Measurements from ENCODE around the gene SLX1A. TPM values are rescaled to one million over a fixed set of nuclear protein-coding genes. Genes with fewer than 3 reads are reported as not detected.
"Not testable (repeated sequence)": the region's sequence is repeated elsewhere in the genome, so short reads cannot be mapped to it uniquely, and the experiment has no call there.

Gene SLX1A
- total RNA-seq, 1 donor from 2014 or later = 39.6 TPM

DNA sequence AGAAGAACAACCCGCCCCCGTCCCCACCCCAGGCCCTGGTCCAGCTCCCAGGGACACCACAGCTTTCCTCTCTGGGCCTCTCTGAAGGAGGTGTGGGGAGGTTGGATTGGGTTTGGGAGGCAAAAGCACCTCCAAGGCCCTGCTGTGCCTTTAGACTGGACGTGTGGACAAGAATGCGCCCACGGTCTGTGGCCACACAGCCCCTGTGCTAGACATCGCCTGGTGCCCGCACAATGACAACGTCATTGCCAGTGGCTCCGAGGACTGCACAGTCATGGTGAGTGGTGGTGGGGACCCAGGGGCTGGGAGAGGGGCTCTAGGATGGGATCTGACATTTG, 7.3 kb upstream of the SLX1A start:
- TF ChIP-seq, protein P1, sequence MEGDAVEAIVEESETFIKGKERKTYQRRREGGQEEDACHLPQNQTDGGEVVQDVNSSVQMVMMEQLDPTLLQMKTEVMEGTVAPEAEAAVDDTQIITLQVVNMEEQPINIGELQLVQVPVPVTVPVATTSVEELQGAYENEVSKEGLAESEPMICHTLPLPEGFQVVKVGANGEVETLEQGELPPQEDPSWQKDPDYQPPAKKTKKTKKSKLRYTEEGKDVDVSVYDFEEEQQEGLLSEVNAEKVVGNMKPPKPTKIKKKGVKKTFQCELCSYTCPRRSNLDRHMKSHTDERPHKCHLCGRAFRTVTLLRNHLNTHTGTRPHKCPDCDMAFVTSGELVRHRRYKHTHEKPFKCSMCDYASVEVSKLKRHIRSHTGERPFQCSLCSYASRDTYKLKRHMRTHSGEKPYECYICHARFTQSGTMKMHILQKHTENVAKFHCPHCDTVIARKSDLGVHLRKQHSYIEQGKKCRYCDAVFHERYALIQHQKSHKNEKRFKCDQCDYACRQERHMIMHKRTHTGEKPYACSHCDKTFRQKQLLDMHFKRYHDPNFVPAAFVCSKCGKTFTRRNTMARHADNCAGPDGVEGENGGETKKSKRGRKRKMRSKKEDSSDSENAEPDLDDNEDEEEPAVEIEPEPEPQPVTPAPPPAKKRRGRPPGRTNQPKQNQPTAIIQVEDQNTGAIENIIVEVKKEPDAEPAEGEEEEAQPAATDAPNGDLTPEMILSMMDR (IDR thresholded peaks at IDR 0.05; ENCODE audit: unreplicated experiment) = no peak
- Mint-ChIP-seq H3K27me3 (ENCODE audit: low read depth) (peaks cover 4% of the 10 kb centered on the region), H3K4me1 (peaks cover 14% of the 10 kb centered on the region), H3K27ac (no peak overlapping the region), H3K9me3 (no peaks in the 10 kb centered on the region), H3K4me3 (no peak overlapping the region), H3K36me3 (no peaks in the 10 kb centered on the region)
- no peak for DNase-seq (ENCODE audit: low spot score in 2 of 2, unreplicated experiment in 2 of 2)

GRCh38 chr16:30186782-30187555, 6.7 kb upstream of the SLX1A start:
- H3K36me3 Mint-ChIP-seq = no peaks in the 10 kb centered on the region
- no peak overlapping the region for H3K27ac Mint-ChIP-seq
- H3K4me3 Mint-ChIP-seq = no peak overlapping the region
- H3K9me3 Mint-ChIP-seq = no peaks in the 10 kb centered on the region
- TF ChIP-seq, protein P1 (IDR thresholded peaks at IDR 0.05; ENCODE audit: unreplicated experiment) = peak; percentile 52
- peaks cover 14% of the 10 kb centered on the region for H3K4me1 Mint-ChIP-seq
- peaks cover 4% of the 10 kb centered on the region for H3K27me3 Mint-ChIP-seq (ENCODE audit: low read depth)
- DNase-seq (ENCODE audit: low spot score in 2 of 2, unreplicated experiment in 2 of 2) = peak; percentile 42 to 71

DNA sequence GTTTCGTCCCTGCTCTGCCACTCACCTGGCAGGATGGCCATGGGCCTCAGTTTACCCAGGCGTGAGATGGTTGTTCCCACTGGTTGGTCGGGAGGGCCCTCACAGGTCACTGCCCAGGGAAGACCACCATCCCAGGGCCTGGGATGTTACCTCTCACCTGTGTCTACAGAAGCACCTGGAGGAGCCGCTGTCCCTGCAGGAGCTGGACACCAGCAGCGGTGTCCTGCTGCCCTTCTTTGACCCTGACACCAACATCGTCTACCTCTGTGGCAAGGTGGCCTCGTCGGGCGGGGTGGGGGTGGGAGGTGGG, 6.2 kb upstream of the SLX1A start:
- Mint-ChIP-seq H3K27ac (no peak overlapping the region), H3K27me3 (ENCODE audit: low read depth) (peaks cover 3% of the 10 kb centered on the region), H3K4me1 (peaks cover 14% of the 10 kb centered on the region), H3K4me3 (no peak overlapping the region), H3K9me3 (no peaks in the 10 kb centered on the region), H3K36me3 (no peaks in the 10 kb centered on the region)
- no peak for DNase-seq (ENCODE audit: low spot score in 2 of 2, unreplicated experiment in 2 of 2)
- TF ChIP-seq, protein P1 (IDR thresholded peaks at IDR 0.05; ENCODE audit: unreplicated experiment) = peak; percentile 1

GRCh38 chr16:30187971-30188561, 5.6 kb upstream of the SLX1A start:
- Mint-ChIP-seq H3K4me1 (peaks cover 14% of the 10 kb centered on the region), H3K36me3 (no peaks in the 10 kb centered on the region), H3K9me3 (no peaks in the 10 kb centered on the region), H3K27ac (no peak overlapping the region), H3K4me3 (no peak overlapping the region), H3K27me3 (ENCODE audit: low read depth) (peaks cover 3% of the 10 kb centered on the region)
- TF ChIP-seq, protein P1 (IDR thresholded peaks at IDR 0.05; ENCODE audit: unreplicated experiment) = no peak
- DNase-seq (ENCODE audit: low spot score in 2 of 2, unreplicated experiment in 2 of 2) = no peak

GRCh38 chr16:30191158-30191557, 2.5 kb upstream of the SLX1A start:
- not testable (repeated sequence) for H3K4me1 Mint-ChIP-seq; H3K27ac Mint-ChIP-seq; H3K36me3 Mint-ChIP-seq; H3K4me3 Mint-ChIP-seq; DNase-seq (ENCODE audit: low spot score in 2 of 2, unreplicated experiment in 2 of 2); H3K27me3 Mint-ChIP-seq (ENCODE audit: low read depth); H3K9me3 Mint-ChIP-seq

GRCh38 chr16:30193098-30193497, 577 bp upstream of the SLX1A start:
- H3K4me1 Mint-ChIP-seq; DNase-seq (ENCODE audit: low spot score in 2 of 2, unreplicated experiment in 2 of 2); H3K4me3 Mint-ChIP-seq: not testable (repeated sequence)

GRCh38 chr16:30194172-30194925, 674 bp downstream of the SLX1A start:
- not testable (repeated sequence) for H3K4me3 Mint-ChIP-seq; H3K36me3 Mint-ChIP-seq; H3K27me3 Mint-ChIP-seq (ENCODE audit: low read depth); H3K27ac Mint-ChIP-seq; H3K4me1 Mint-ChIP-seq; H3K9me3 Mint-ChIP-seq
- peak in 1 of 2 experiments; percentile 43 for DNase-seq (ENCODE audit: low spot score in 2 of 2, unreplicated experiment in 2 of 2)

More at GRCh38 chr16:30193098-30193497, 577 bp upstream of the SLX1A start:
- H3K36me3 Mint-ChIP-seq; H3K27me3 Mint-ChIP-seq (ENCODE audit: low read depth); H3K27ac Mint-ChIP-seq; H3K9me3 Mint-ChIP-seq: not testable (repeated sequence)

- not testable (repeated sequence) for H3K9me3 Mint-ChIP-seq; H3K36me3 Mint-ChIP-seq; H3K27me3 Mint-ChIP-seq (ENCODE audit: low read depth); H3K4me1 Mint-ChIP-seq; H3K27ac Mint-ChIP-seq; H3K4me3 Mint-ChIP-seq
- DNase-seq (ENCODE audit: low spot score in 2 of 2, unreplicated experiment in 2 of 2) = peak in 1 of 2 experiments; percentile 14
Observed at GRCh38 chr16:30197001-30197400, 3.3 kb downstream of the SLX1A start.

GRCh38 chr16:30199049-30199448, 5.4 kb downstream of the SLX1A start, which contains the start of gene SULT1A3:
TSS of gene SULT1A3 (plus strand) at chr16:30199255. CDS start at chr16:30200729, 1,474 bp downstream.
- not testable (repeated sequence) for H3K36me3 Mint-ChIP-seq; H3K4me1 Mint-ChIP-seq; H3K27ac Mint-ChIP-seq; H3K4me3 Mint-ChIP-seq; DNase-seq (ENCODE audit: low spot score in 2 of 2, unreplicated experiment in 2 of 2); H3K27me3 Mint-ChIP-seq (ENCODE audit: low read depth); H3K9me3 Mint-ChIP-seq

All from mesothelial cell of epicardium (in vitro differentiated cells).